NCI-H345 treated with DMSO at 0.1 percent for 48 hours (cell line): ENCODE results near the gene ACSM6.
A peak's percentile ranks its signal among the peaks of the same experiment; 100 is the strongest.

ENCODE experiments used
- DNase-seq: peaks from one replicate; lab custom pipeline; 2025; ENCODE audit not compliant: unreplicated experiment; lab: John Stamatoyannopoulos, UW

Gene ACSM6

GRCh38 chr10:95244152-95244551, 50.1 kb downstream of the ACSM6 start:
- DNase-seq, result no peak

GRCh38 chr10:95245425-95246055, 51.5 kb downstream of the ACSM6 start:
- DNase-seq, result no peak

GRCh38 chr10:95246582-95247051, 52.6 kb downstream of the ACSM6 start:
- peak; percentile 21 for DNase-seq

GRCh38 chr10:95247200-95247880, 53.3 kb downstream of the ACSM6 start:
- no peak for DNase-seq

- DNase-seq, result no peak
Observed at GRCh38 chr10:95247881-95248583, 54.0 kb downstream of the ACSM6 start.

- no peak for DNase-seq
Observed at GRCh38 chr10:95248989-95249388, 55.0 kb downstream of the ACSM6 start.

GRCh38 chr10:95249467-95249866, 55.4 kb downstream of the ACSM6 start:
- DNase-seq, result no peak

GRCh38 chr10:95250856-95251255, 56.8 kb downstream of the ACSM6 start:
- DNase-seq, result no peak

GRCh38 chr10:95253007-95253406, 59.0 kb downstream of the ACSM6 start:
- no peak for DNase-seq

- no peak for DNase-seq
Observed at GRCh38 chr10:95253686-95254085, 59.6 kb downstream of the ACSM6 start.

GRCh38 chr10:95254629-95255028, 60.6 kb downstream of the ACSM6 start:
- DNase-seq, result no peak

- DNase-seq, result no peak
Observed at GRCh38 chr10:95256268-95256667, 62.2 kb downstream of the ACSM6 start.

GRCh38 chr10:95257849-95258248, 63.8 kb downstream of the ACSM6 start:
- no peak for DNase-seq

GRCh38 chr10:95260397-95260881, 66.4 kb downstream of the ACSM6 start:
- DNase-seq, result no peak

- no peak for DNase-seq
Observed at GRCh38 chr10:95260909-95261552, 67.0 kb downstream of the ACSM6 start.

- no peak for DNase-seq
Observed at GRCh38 chr10:95261926-95262325, 67.9 kb downstream of the ACSM6 start.

- no peak for DNase-seq
Observed at GRCh38 chr10:95262763-95263518, 68.9 kb downstream of the ACSM6 start.

- no peak for DNase-seq
Observed at GRCh38 chr10:95263864-95264226, 69.8 kb downstream of the ACSM6 start.

- no peak for DNase-seq
Observed at GRCh38 chr10:95264227-95265051, 70.4 kb downstream of the ACSM6 start.

- DNase-seq, result no peak
Observed at GRCh38 chr10:95265572-95265971, 71.5 kb downstream of the ACSM6 start.
